ENCODE measurements around the gene ATXN10.

DNA sequence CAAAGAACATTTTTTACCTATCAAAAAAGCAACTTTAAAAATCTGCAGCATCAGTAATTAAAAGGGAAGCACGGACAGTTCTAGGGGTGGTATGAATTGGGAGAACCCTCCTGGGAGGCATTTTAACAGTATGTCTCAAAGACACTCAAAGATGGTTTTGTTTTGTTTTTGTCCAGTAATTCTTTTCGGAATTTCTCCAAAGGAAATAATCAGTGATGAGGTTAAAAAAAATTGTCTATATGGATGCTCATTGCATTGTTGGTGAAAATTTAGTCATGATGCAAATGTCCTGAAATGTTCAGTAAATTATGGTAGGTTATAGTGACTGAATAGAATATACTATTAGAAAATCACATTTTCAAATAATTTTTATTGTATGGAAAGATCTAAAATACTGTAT lies 115.1 kb downstream of the ATXN10 start:
- TF ChIP-seq TAF1 (CRISPR knock-in tag; IDR thresholded peaks at IDR 0.05) (no peak), TCF7L2 (IDR thresholded peaks at IDR 0.05; ENCODE audit: low read depth, low read length) (no peak), MZF1 (CRISPR knock-in tag; IDR thresholded peaks at IDR 0.05; ENCODE audit: borderline replicate concordance) (no peak)
- TF ChIP-seq, protein P1, sequence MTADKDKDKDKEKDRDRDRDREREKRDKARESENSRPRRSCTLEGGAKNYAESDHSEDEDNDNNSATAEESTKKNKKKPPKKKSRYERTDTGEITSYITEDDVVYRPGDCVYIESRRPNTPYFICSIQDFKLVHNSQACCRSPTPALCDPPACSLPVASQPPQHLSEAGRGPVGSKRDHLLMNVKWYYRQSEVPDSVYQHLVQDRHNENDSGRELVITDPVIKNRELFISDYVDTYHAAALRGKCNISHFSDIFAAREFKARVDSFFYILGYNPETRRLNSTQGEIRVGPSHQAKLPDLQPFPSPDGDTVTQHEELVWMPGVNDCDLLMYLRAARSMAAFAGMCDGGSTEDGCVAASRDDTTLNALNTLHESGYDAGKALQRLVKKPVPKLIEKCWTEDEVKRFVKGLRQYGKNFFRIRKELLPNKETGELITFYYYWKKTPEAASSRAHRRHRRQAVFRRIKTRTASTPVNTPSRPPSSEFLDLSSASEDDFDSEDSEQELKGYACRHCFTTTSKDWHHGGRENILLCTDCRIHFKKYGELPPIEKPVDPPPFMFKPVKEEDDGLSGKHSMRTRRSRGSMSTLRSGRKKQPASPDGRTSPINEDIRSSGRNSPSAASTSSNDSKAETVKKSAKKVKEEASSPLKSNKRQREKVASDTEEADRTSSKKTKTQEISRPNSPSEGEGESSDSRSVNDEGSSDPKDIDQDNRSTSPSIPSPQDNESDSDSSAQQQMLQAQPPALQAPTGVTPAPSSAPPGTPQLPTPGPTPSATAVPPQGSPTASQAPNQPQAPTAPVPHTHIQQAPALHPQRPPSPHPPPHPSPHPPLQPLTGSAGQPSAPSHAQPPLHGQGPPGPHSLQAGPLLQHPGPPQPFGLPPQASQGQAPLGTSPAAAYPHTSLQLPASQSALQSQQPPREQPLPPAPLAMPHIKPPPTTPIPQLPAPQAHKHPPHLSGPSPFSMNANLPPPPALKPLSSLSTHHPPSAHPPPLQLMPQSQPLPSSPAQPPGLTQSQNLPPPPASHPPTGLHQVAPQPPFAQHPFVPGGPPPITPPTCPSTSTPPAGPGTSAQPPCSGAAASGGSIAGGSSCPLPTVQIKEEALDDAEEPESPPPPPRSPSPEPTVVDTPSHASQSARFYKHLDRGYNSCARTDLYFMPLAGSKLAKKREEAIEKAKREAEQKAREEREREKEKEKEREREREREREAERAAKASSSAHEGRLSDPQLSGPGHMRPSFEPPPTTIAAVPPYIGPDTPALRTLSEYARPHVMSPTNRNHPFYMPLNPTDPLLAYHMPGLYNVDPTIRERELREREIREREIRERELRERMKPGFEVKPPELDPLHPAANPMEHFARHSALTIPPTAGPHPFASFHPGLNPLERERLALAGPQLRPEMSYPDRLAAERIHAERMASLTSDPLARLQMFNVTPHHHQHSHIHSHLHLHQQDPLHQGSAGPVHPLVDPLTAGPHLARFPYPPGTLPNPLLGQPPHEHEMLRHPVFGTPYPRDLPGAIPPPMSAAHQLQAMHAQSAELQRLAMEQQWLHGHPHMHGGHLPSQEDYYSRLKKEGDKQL (CRISPR knock-in tag; IDR thresholded peaks at IDR 0.05; ENCODE audit: low read depth), result no peak

Measured in HepG2 (cell line).